Pancreas (tissue), 10 donors: ENCODE measurements around the gene NDUFS3. TPM values are rescaled to one million over a fixed set of nuclear protein-coding genes. Genes with fewer than 3 reads are reported as not detected.

ENCODE experiments used
- ATAC-seq, 4 donors: fragments of 200-7000 bp; cut with Tn5 transposase; one replicate each; pipeline versions ENCODE4 v1.8.0 to v1.9.1; 2020; ENCODE audit warnings: mild to moderate bottlenecking in 4 of 4, moderate library complexity in 4 of 4
- DNase-seq, 6 donors: peaks; one replicate each; pipeline ENCODE4 v3.0.0-alpha.2; 2020
- FAIRE-seq: peaks from 2 replicates; lab custom pipeline; 2012; peaks lifted over from hg19 to GRCh38; lab: Jason Lieb, UNC
- H3K27ac ChIP-seq, 4 donors: fragments of 200-600 bp; sonication (generic); 1 replicate in 3 of 4; 2 replicates in 1 of 4; pipeline versions ENCODE4 v1.5.0 to v1.8.0; 2020
- H3K27me3 ChIP-seq, 4 donors: fragments of 200-600 bp; one replicate each; pipeline ENCODE4 v1.8.0; 2021
- H3K36me3 ChIP-seq, 3 donors: fragments of 200-600 bp; sonication (generic) in 1 of 3; one replicate each; pipeline versions ENCODE4 v1.5.0 to v1.8.0; 2020 to 2021
- H3K4me1 ChIP-seq, 3 donors: fragments of 200-600 bp; one replicate each; pipeline ENCODE4 v1.8.0; 2021
- H3K4me3 ChIP-seq, 4 donors: fragments of 200-600 bp; sonication (generic) in 2 of 4; one replicate each; pipeline versions ENCODE4 v1.5.0 to v1.8.0; 2020 to 2021
- H3K9me3 ChIP-seq, 4 donors: fragments of 200-600 bp; one replicate each; pipeline ENCODE4 v1.8.0; 2021
- WGBS, 2 donors: extraction: QIAGEN DNeasy Blood & Tissue Kit; methylation state at CpG; one replicate each; pipeline ENCODE4 v1.1.7; 2013; 5-methylcytosine and 5-hydroxymethylcytosine counted together
- intact Hi-C, 3 donors: fragments of 100-400 bp; cut with DNase I; formaldehyde crosslinking; loops; one replicate each; pipeline versions ENCODE4 v1.11.1 to v1.14.2; 2022
- polyA plus RNA-seq, 2 donors: library from polyadenylated mRNA; stranded (reverse); fragments of 200-250 nt; gene quantifications; one replicate each; pipeline ENCODE4 v1.2.3, GENCODE V29; 2013
- total RNA-seq, 6 donors: library from RNA; stranded (reverse); fragmentation: NEBNext Ultra II Directional in 4 of 6; extraction: Animal tissue kit (Norgen Biotek cat#: 25700) in 4 of 6; gene quantifications; one replicate each; pipeline versions ENCODE4 v1.2.1 to v1.2.4, GENCODE V29; 2021 to 2023
- TF ChIP-seq, protein P1 (sequence below), 4 donors: fragments of 200-600 bp; sonication (generic) in 3 of 4; IDR thresholded peaks; one replicate each; pipeline versions ENCODE4 v1.5.0 to v1.8.0; 2021; ENCODE audit warnings: antibody characterized with exemption in 4 of 4
- donor health status: healthy with polysubstance abuse.
- donor health status: DM: no; HTN: no; CAD: no; lungs with moderate emphysema.
- donor health status: DM: no; HTN: no; CAD: no.
- donor health status: control.
- donor health status: control.
- donor health status: Bipolar disorder and iron deficiency.
- donor health status: DM: yes; HTN: yes; CAD: no.
- donor health status: DM: no; HTN: no; CAD: no.
- donor health status: DM: no; HTN: no; CAD: no.
- donor health status: DM: yes; HTN: yes; CAD: no.

The NDUFS3 gene
- total and polyA plus RNA-seq, 8 donors = 28.8 to 113 (median 39.2) TPM

DNA sequence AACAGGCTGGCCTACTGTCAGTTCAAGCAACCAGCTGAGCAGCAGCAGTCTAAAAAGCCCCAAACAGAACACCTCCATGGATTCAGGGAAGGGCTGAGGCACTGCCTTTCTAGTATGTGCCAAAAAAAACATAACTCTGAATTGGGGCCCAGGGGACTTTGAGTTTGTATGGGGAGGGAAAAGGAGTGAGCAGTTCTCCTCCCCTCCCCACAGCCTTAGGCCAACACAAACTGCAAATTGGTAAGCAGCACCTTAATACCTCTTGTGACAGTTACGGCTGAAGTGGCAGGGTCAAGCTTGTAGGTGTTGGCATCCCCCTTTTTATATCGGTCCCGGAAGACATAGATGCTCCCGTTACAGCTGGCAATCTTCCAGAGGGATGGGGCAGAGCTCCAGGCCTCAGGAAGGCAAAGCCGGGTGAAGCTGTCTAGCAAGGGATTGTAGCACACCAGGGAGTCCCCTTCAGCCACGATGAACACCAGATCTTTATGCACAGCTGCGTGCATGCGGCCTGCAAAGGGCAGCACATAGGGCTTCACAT is 6.1 kb upstream of the NDUFS3 start:
- H3K4me3 ChIP-seq = no peak overlapping the region
- peak in 1 of 6 donors; percentile 36 for DNase-seq
- no peaks in the 10 kb centered on the region for H3K9me3 ChIP-seq
- TF ChIP-seq, protein P1, sequence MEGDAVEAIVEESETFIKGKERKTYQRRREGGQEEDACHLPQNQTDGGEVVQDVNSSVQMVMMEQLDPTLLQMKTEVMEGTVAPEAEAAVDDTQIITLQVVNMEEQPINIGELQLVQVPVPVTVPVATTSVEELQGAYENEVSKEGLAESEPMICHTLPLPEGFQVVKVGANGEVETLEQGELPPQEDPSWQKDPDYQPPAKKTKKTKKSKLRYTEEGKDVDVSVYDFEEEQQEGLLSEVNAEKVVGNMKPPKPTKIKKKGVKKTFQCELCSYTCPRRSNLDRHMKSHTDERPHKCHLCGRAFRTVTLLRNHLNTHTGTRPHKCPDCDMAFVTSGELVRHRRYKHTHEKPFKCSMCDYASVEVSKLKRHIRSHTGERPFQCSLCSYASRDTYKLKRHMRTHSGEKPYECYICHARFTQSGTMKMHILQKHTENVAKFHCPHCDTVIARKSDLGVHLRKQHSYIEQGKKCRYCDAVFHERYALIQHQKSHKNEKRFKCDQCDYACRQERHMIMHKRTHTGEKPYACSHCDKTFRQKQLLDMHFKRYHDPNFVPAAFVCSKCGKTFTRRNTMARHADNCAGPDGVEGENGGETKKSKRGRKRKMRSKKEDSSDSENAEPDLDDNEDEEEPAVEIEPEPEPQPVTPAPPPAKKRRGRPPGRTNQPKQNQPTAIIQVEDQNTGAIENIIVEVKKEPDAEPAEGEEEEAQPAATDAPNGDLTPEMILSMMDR (IDR thresholded peaks at IDR 0.05) = no peak
- intact Hi-C loops = no loop called here
- no peak for FAIRE-seq
- ATAC-seq = no peak
- peaks cover 0 to 27% (median 4%) of the 10 kb centered on the region in 3 donors for H3K36me3 ChIP-seq
- H3K4me1 ChIP-seq = peaks cover 0 to 5% (median 4%) of the 10 kb centered on the region in 3 donors
- H3K27ac ChIP-seq = no peak overlapping the region
- 62 to 68% methylated on average over 8 of the region's 8 CpGs for WGBS, 2 donors
- no peaks in the 10 kb centered on the region for H3K27me3 ChIP-seq

DNA sequence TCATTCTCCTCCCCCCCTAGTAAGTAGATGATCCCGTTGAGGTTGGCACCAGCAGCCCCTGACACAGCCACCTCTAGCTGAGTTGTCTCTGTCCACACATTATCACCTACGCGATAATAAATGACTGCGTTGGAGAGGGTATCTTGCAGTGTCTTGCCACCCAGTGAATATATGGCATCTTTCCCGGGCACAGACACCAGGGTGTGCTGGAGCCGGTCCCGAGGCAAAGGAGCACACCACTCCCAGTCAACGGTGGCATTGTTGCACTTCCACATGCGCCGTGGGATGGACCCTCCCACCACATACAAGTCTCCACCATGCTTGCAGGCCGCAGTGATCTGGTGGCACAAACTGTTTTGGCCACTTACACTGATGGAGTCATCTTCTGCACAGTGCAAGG is 5.6 kb upstream of the NDUFS3 start:
- H3K4me1 ChIP-seq = peaks cover 0 to 10% (median 10%) of the 10 kb centered on the region in 3 donors
- intact Hi-C loops = no loop called here
- H3K4me3 ChIP-seq = no peak overlapping the region
- no peak for ATAC-seq
- no peaks in the 10 kb centered on the region for H3K9me3 ChIP-seq
- DNase-seq = peak in 1 of 6 donors; percentile 28
- TF ChIP-seq, protein P1 (IDR thresholded peaks at IDR 0.05) = no peak
- no peaks in the 10 kb centered on the region for H3K27me3 ChIP-seq
- FAIRE-seq = no peak
- peaks cover 0 to 27% (median 4%) of the 10 kb centered on the region in 3 donors for H3K36me3 ChIP-seq
- WGBS, 2 donors = 83 to 86% methylated on average over 11 of the region's 11 CpGs
- H3K27ac ChIP-seq = no peak overlapping the region

DNA sequence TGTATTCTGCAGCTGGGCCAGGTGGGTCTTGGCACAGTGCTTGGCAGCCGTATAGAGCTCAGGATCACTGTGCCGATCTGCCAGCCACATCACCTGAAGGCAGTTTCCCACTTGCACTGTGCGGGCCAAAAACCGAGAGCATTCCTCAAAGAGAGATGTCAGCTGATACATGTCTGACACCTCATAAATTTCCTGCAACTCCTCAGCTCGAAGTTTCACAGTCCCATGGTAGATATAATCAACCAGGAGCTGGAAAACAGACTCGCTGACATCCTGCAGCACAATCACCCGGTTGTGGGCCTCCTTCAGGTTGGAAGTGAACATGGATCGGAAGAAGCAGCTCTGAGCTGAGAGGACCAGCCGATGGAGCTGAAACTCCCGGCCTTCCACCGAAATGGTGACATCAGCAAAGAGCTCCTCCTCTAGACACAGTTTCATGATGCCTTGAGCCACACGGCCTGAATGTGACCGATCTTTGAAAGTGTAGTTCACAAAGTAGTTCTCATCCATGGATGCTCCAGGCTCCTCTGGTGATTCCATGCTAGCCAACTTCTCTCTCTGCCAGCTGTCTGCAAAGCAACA is 1.3 kb upstream of the NDUFS3 start:
- peaks cover 0 to 15% (median 12%) of the 10 kb centered on the region in 3 donors for H3K4me1 ChIP-seq
- H3K36me3 ChIP-seq = peaks cover 2 to 25% (median 16%) of the 10 kb centered on the region in 3 donors
- H3K27ac ChIP-seq = no peak overlapping the region

DNA sequence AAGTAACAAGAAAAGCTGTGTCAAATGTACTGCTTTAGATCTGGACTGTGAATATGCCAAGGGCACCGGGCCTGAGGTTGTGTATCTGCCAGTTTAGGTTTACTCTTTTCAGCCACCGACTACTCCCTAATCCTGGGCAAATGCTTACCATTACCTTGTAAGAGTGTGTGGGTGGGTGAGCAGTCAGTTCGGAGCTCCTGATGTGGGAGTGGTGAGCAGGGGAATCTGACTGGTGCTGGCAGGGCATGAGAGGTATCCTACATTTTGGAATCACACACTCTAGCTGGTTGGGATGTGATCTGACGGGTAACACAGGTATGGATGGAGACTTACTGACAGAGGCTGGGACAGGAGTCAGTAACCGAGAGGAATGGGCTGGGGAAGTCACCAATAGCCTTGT is 5.0 kb downstream of the NDUFS3 start:
- Histone ChIP-seq H3K27ac (no peak overlapping the region), H3K4me3 (no peak overlapping the region), H3K9me3 (no peaks in the 10 kb centered on the region), H3K27me3 (no peaks in the 10 kb centered on the region), H3K36me3 (peaks cover 5 to 32% (median 27%) of the 10 kb centered on the region in 3 donors), H3K4me1 (peaks cover 0 to 4% (median 0%) of the 10 kb centered on the region in 3 donors)
- FAIRE-seq = no peak
- ATAC-seq = no peak
- intact Hi-C loops = no loop called here
- TF ChIP-seq, protein P1 (IDR thresholded peaks at IDR 0.05) = no peak
- 93% methylated on average over 5 of the region's 5 CpGs for WGBS, 2 donors
- DNase-seq = no peak

More for the DNA sequence above, 1.3 kb upstream of the NDUFS3 start:
- no peak for FAIRE-seq
- ATAC-seq = no peak
- H3K9me3 ChIP-seq = no peaks in the 10 kb centered on the region
- intact Hi-C loops = no loop called here
- TF ChIP-seq, protein P1 (IDR thresholded peaks at IDR 0.05) = no peak
- no peak for DNase-seq
- 68 to 69% methylated on average over 13 of the region's 13 CpGs for WGBS, 2 donors
- H3K4me3 ChIP-seq = peak overlapping the region in 1 of 4 donors; percentile 94
- H3K27me3 ChIP-seq = no peaks in the 10 kb centered on the region
